ENCODE results near the gene EFL1. TPM values are rescaled to one million over a fixed set of nuclear protein-coding genes. Genes with fewer than 3 reads are reported as not detected.

EFL1 gene
- total RNA-seq, 1 experiment from 2014 or later = 17.2 TPM

DNA sequence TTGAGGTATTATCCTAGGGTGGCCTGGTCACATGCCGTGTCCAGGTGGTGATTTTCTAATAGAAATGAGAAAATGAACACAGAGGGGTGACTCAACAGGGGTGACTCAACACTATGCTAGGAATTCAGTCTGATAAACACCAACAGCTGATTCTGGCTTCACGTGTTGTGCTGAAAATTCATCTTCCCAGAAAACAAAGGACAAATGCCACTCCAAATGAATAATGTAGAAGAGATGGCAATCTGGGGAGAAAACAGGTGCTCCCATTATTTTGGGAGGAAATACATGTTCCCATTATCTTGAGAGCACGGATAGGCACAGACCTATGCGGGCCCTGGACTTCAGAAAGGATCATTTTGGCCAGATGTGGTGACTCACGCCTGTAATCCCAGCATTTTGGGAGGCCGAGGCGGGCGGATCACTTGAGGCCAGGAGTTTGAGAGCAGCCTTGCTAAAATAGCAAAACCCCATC, 115.5 kb downstream of the EFL1 start:
- H3K79me2 ChIP-seq (ENCODE audit: low read depth) = no peaks in the 10 kb centered on the region
- no peaks in the 10 kb centered on the region for H3K27me3 ChIP-seq (ENCODE audit: insufficient read depth, low read depth)
- peaks cover 8% of the 10 kb centered on the region; the same call in 1 of the 2 replicates for H3K36me3 ChIP-seq (ENCODE audit: low read depth)
- H3K9me3 ChIP-seq (ENCODE audit: insufficient read depth, low read depth) = no peaks in the 10 kb centered on the region
- H4K20me1 ChIP-seq (ENCODE audit: insufficient read depth) = no peaks in the 10 kb centered on the region
- intact Hi-C loops (cut with micrococcal nuclease; ENCODE audit: unreplicated experiment) = loop anchor here (10.0 kb wide), 1 partner anchor 1602 kb away; no protein-coding TSS in a partner anchor
- peak overlapping the region; percentile 48; the same call in 1 of the 2 replicates for H3K27ac ChIP-seq
- peaks cover 7% of the 10 kb centered on the region for H3K4me1 ChIP-seq (replicated peaks; ENCODE audit: insufficient read depth)
- no peak for TF ChIP-seq EZH2 (IDR thresholded peaks at IDR 0.05; ENCODE audit: low read depth)
- TF ChIP-seq, protein P1, sequence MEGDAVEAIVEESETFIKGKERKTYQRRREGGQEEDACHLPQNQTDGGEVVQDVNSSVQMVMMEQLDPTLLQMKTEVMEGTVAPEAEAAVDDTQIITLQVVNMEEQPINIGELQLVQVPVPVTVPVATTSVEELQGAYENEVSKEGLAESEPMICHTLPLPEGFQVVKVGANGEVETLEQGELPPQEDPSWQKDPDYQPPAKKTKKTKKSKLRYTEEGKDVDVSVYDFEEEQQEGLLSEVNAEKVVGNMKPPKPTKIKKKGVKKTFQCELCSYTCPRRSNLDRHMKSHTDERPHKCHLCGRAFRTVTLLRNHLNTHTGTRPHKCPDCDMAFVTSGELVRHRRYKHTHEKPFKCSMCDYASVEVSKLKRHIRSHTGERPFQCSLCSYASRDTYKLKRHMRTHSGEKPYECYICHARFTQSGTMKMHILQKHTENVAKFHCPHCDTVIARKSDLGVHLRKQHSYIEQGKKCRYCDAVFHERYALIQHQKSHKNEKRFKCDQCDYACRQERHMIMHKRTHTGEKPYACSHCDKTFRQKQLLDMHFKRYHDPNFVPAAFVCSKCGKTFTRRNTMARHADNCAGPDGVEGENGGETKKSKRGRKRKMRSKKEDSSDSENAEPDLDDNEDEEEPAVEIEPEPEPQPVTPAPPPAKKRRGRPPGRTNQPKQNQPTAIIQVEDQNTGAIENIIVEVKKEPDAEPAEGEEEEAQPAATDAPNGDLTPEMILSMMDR (conservative IDR thresholded peaks at IDR 0.05) = no peak
- peak; percentile 45 to 75 for DNase-seq
- POLR2A ChIA-PET (ENCODE audit: unreplicated experiment) = no interaction called here
- CTCF ChIA-PET = no interaction called here
- peaks cover 5% of the 10 kb centered on the region; the same call in 1 of the 2 replicates for H3F3A ChIP-seq (ENCODE audit: insufficient read depth, low read depth)
- 0 out of 2 replicates have a peak overlapping the region, but pooled peaks have one; percentile 23 for H3K4me2 ChIP-seq
- no TSS peak for BruUV-seq (replicated peaks)
- H3K4me3 ChIP-seq = no peak overlapping the region
- H2AFZ ChIP-seq = no peak overlapping the region
- no peaks in the 10 kb centered on the region for H3K9me2 ChIP-seq (ENCODE audit: insufficient read depth)

DNA sequence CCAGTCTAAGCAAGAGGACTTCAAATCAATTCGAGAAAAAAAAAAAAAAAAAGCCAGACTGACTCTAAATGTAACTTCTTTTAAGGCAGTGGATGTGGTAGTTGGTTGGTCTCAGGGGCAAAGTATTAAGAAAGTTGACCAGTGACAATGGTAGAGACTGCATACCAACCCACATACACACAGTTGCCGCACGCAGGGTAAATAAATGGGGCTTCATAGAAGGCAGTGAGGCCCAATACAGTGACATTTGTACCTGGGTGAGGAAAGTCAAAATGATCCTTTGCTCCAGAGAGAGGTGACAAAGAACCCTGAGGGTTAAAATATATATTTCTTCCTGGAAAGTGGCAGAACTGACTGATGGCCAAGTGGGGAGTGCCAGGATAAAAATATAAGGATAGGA, 116.0 kb downstream of the EFL1 start:
- peaks cover 5% of the 10 kb centered on the region; the same call in 1 of the 2 replicates for H3F3A ChIP-seq (ENCODE audit: insufficient read depth, low read depth)
- no peaks in the 10 kb centered on the region for H3K9me2 ChIP-seq (ENCODE audit: insufficient read depth)
- DNase-seq = no peak
- no peaks in the 10 kb centered on the region for H3K27me3 ChIP-seq (ENCODE audit: insufficient read depth, low read depth)
- no peak overlapping the region for H2AFZ ChIP-seq
- intact Hi-C loops (cut with micrococcal nuclease; ENCODE audit: unreplicated experiment) = loop anchor here (10.0 kb wide), 1 partner anchor 1602 kb away; no protein-coding TSS in a partner anchor
- H3K9me3 ChIP-seq (ENCODE audit: insufficient read depth, low read depth) = no peaks in the 10 kb centered on the region
- peaks cover 9% of the 10 kb centered on the region for H3K4me1 ChIP-seq (replicated peaks; ENCODE audit: insufficient read depth)
- no peak for TF ChIP-seq EZH2 (IDR thresholded peaks at IDR 0.05; ENCODE audit: low read depth)
- TF ChIP-seq, protein P1 (conservative IDR thresholded peaks at IDR 0.05) = no peak
- 0 out of 2 replicates have a peak, but pooled peaks cover 5% of the 10 kb centered on the region for H3K36me3 ChIP-seq (ENCODE audit: low read depth)
- H3K4me3 ChIP-seq = no peak overlapping the region
- no peaks in the 10 kb centered on the region for H3K79me2 ChIP-seq (ENCODE audit: low read depth)
- peak overlapping the region; percentile 23; the same call in 1 of the 2 replicates for H3K4me2 ChIP-seq
- CTCF ChIA-PET = no interaction called here
- BruUV-seq (replicated peaks) = no TSS peak
- POLR2A ChIA-PET (ENCODE audit: unreplicated experiment) = no interaction called here
- peak overlapping the region; percentile 48 for H3K27ac ChIP-seq
- H4K20me1 ChIP-seq (ENCODE audit: insufficient read depth) = no peaks in the 10 kb centered on the region

DNA sequence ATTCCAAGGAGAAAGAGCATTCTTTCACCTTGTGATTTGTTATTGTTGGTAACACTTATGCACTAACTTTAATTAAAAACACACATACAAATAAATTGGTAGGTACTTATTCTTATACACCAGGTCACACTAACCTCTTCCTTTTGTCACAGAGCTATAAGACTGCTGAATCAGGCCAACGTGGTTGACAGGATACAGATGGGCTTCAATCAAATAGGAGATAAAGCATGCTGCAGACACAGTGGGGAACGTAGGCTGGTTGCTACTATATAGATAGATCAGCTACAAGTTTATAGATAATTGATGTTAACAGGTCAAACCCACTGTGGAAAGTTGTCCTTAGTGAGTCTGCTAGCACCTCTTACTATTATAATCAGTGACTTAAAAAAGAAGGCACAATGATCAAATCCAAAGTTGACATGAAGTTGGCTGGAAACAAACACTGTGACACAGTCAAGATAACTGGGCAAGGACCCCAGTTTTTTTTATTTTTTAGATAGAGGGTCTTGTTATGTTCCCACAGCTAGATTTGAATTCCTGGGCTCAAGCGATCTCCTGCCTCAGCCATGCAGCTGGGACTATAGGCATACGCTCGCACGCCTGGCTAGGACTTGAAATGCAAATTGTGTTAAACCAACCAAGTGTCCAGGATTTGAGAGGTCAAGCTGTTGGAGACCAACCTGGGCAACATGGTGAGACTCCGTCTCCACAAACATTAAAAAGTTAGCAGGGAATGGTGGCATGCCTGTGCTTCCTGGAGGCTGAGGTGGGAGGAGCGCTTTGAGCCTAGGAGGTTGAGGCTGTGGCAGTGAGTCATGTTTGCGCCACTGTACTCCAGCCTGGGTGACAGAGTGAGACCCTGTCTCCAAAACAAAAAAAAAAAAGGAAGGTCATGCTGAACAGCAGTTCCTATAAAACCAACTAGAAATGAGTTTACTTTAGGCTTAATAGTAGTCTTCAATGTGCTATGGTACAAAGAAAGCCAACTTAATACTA, 118.8 kb downstream of the EFL1 start:
- Histone ChIP-seq H3K27me3 (ENCODE audit: insufficient read depth, low read depth) (no peaks in the 10 kb centered on the region), H4K20me1 (ENCODE audit: insufficient read depth) (no peaks in the 10 kb centered on the region), H3F3A (ENCODE audit: insufficient read depth, low read depth) (peaks cover 5% of the 10 kb centered on the region; the same call in 1 of the 2 replicates), H3K4me3 (no peak overlapping the region), H3K4me2 (no peak overlapping the region), H3K9me3 (ENCODE audit: insufficient read depth, low read depth) (no peaks in the 10 kb centered on the region), H3K9me2 (ENCODE audit: insufficient read depth) (no peaks in the 10 kb centered on the region), H3K79me2 (ENCODE audit: low read depth) (no peaks in the 10 kb centered on the region), H3K27ac (no peak overlapping the region), H2AFZ (no peak overlapping the region), H3K4me1 (replicated peaks; ENCODE audit: insufficient read depth) (peaks cover 22% of the 10 kb centered on the region), H3K36me3 (ENCODE audit: low read depth) (no peaks in the 10 kb centered on the region)
- intact Hi-C loops (cut with micrococcal nuclease; ENCODE audit: unreplicated experiment) = loop anchor here (10.0 kb wide), 1 partner anchor 1599 kb away; no protein-coding TSS in a partner anchor
- CTCF ChIA-PET = no interaction called here
- BruUV-seq (replicated peaks) = no TSS peak
- POLR2A ChIA-PET (ENCODE audit: unreplicated experiment) = no interaction called here
- no peak for DNase-seq
- no peak for TF ChIP-seq EZH2 (IDR thresholded peaks at IDR 0.05; ENCODE audit: low read depth)
- TF ChIP-seq, protein P1 (conservative IDR thresholded peaks at IDR 0.05) = no peak
